K562 (cell line): Measurements from ENCODE around the gene SND1. TPM values are rescaled to one million over a fixed set of nuclear protein-coding genes. Genes with fewer than 3 reads are reported as not detected.

ENCODE experiments used
- DACH1 ChIP-seq: fragments of 450-650 bp; IDR thresholded peaks from 2 replicates; pipeline ENCODE4 v1.6.1; 2018; ENCODE audit not compliant: partially characterized antibody
- DMBX1 ChIP-seq: fragments of 250-450 bp; sonication (Bioruptor Pico); IDR thresholded peaks from 2 replicates; pipeline ENCODE4 v1.8.0; 2022; ENCODE audit warnings: inconsistent platforms, mild to moderate bottlenecking, moderate library complexity, borderline replicate concordance
- MEIS2 ChIP-seq: fragments of 450-650 bp; IDR thresholded peaks from 2 replicates; pipeline ENCODE4 v1.6.1; 2014; ENCODE audit warnings: mild to moderate bottlenecking; ENCODE audit not compliant: partially characterized antibody
- NFIX ChIP-seq: fragments of 250-450 bp; sonication (Bioruptor Pico); IDR thresholded peaks from 2 replicates; pipeline ENCODE4 v1.4.0; 2020; ENCODE audit warnings: low read depth, mild to moderate bottlenecking, moderate library complexity
- NR3C1 ChIP-seq: sonication (generic); formaldehyde crosslinking; IDR thresholded peaks from 2 replicates; pipeline ENCODE4 v1.8.1; 2022; ENCODE audit warnings: missing genetic modification reagents
- RAD21 ChIP-seq, 2 experiments: fragments of 250-450 bp in 1 of 2; fragments of 450-650 bp in 1 of 2; sonication (Bioruptor Pico) in 1 of 2; formaldehyde crosslinking in 1 of 2; IDR thresholded peaks in 1 of 2; conservative IDR thresholded peaks in 1 of 2; 2 replicates each; pipeline versions ENCODE4 v1.4.0 to v1.8.0; 2020 to 2022; ENCODE audit warnings: mild to moderate bottlenecking in 2 of 2, moderate library complexity in 1 of 2
- SMAD3 ChIP-seq: fragments of 450-650 bp; formaldehyde crosslinking; conservative IDR thresholded peaks from 2 replicates; pipeline ENCODE4 v1.4.0; 2020; ENCODE audit warnings: mild to moderate bottlenecking
- TAF9B ChIP-seq: fragments of 450-650 bp; IDR thresholded peaks from 2 replicates; pipeline ENCODE4 v1.6.1; 2018; ENCODE audit warnings: mild to moderate bottlenecking; ENCODE audit not compliant: partially characterized antibody
- U2AF2 ChIP-seq: fragments of 200-400 bp; formaldehyde crosslinking; optimal IDR thresholded peaks from 2 replicates; pipeline ENCODE3; 2017; ENCODE audit warnings: low read depth, mild to moderate bottlenecking, low read length
- ZBTB11 ChIP-seq, 3 experiments: fragments of 200-800 bp in 1 of 3; fragments of 250-450 bp in 1 of 3; fragments of 450-650 bp in 1 of 3; sonication (Bioruptor Pico) in 1 of 3; sonication (Bioruptor generic) in 1 of 3; formaldehyde crosslinking in 1 of 3; IDR thresholded peaks; 2 replicates each; pipeline versions ENCODE4 v1.6.1 to v1.8.0; 2016 to 2022; ENCODE audit warnings: mild to moderate bottlenecking in 2 of 3, missing genetic modification characterization in 2 of 3, missing compliant biosample characterization in 1 of 3, moderate library complexity in 1 of 3
- ZHX1 ChIP-seq: fragments of 150-350 bp; conservative IDR thresholded peaks from 2 replicates; pipeline ENCODE4 v1.6.1; 2014; ENCODE audit warnings: low read length
- ZNF253 ChIP-seq: fragments of 250-450 bp; sonication (Bioruptor Pico); conservative IDR thresholded peaks from 2 replicates; pipeline ENCODE4 v1.6.1; 2021; ENCODE audit warnings: mild to moderate bottlenecking
- ZNF644 ChIP-seq: fragments of 200-800 bp; sonication (Bioruptor generic); IDR thresholded peaks from 2 replicates; pipeline ENCODE4 v1.6.1; 2016; ENCODE audit warnings: low read depth, missing genetic modification characterization, missing compliant biosample characterization
- ZNF79 ChIP-seq: fragments of 250-450 bp; sonication (Bioruptor Pico); IDR thresholded peaks from 2 replicates; pipeline ENCODE4 v1.4.0; 2020; ENCODE audit warnings: low read depth, mild to moderate bottlenecking, moderate library complexity
- polyA plus RNA-seq, 8 experiments: library from polyadenylated mRNA; depleted of rRNA in 4 of 8; stranded (reverse) in 5 of 8; unstranded in 3 of 8; fragments of >200 nt; fragmentation: Nextera tagmentation in 2 of 8; fragmentation: Illumina TruSeq in 1 of 8; extraction: Ambion mirVana in 2 of 8; extraction: Trizol in 1 of 8; gene quantifications; 2 replicates each; pipeline versions ENCODE4 v1.2.1 to v1.2.3, GENCODE V29; 2011 to 2014; ENCODE audit warnings: inconsistent platforms in 1 of 8, missing spikeins in 1 of 8
- total RNA-seq, 7 experiments: library from RNA; depleted of rRNA in 6 of 7; stranded (reverse); fragments of >200 nt in 6 of 7; fragmentation: Illumina TruSeq in 2 of 7; extraction: Trizol in 2 of 7; gene quantifications; 2 replicates each; pipeline versions ENCODE4 v1.2.1 to v1.2.3, GENCODE V29; 2011 to 2021; ENCODE audit warnings: low replicate concordance in 1 of 7

Gene SND1
- total and polyA plus RNA-seq, 9 of the 15 experiments (the other 6 are each of a cell fraction or from before 2014, with no cell fraction given), result 46.5 to 307 (median 191) TPM

- TF ChIP-seq NR3C1 (CRISPR knock-in tag) (no peak), TAF9B (no peak), DACH1 (no peak), ZNF644 (tag) (no peak), MEIS2 (no peak), SMAD3 (CRISPR knock-in tag) (no peak), NFIX (CRISPR knock-in tag) (no peak), ZNF79 (CRISPR knock-in tag) (no peak), DMBX1 (CRISPR knock-in tag) (no peak), RAD21 (CRISPR knock-in tag; conservative IDR thresholded peaks at IDR 0.05 in 1 of 2, IDR thresholded peaks at IDR 0.05 in 1 of 2) (no peak), ZNF253 (no peak), U2AF2 (no peak), ZBTB11 (CRISPR knock-in tag; IDR thresholded peaks at IDR 0.05) (no peak), ZHX1 (no peak)
Measured at GRCh38 chr7:127738859-127739258, 86.9 kb downstream of the SND1 start (continued).
